Small intestine (tissue), 7 donors: ENCODE results near the gene BMAL1. TPM values are rescaled to one million over a fixed set of nuclear protein-coding genes. Genes with fewer than 3 reads are reported as not detected.

Source experiments
- DNase-seq, 2 donors: peaks; one replicate each; pipeline versions ENCODE4 v3.0.0 to v3.0.0-alpha.2; 2013
- FAIRE-seq: peaks from 2 replicates; lab custom pipeline; 2012; peaks lifted over from hg19 to GRCh38; lab: Jason Lieb, UNC
- H3K27ac ChIP-seq, 3 donors: one replicate each; pipeline ENCODE4 v1.5.1; 2013; ENCODE audit warnings: low read length in 2 of 3, mild to moderate bottlenecking in 2 of 3, control low read depth in 1 of 3, inconsistent platforms in 1 of 3, low read depth in 1 of 3, moderate library complexity in 1 of 3
- H3K27me3 ChIP-seq, 3 donors: one replicate each; pipeline ENCODE4 v1.6.1; 2013; ENCODE audit warnings: low read length in 3 of 3, inconsistent platforms in 1 of 3; ENCODE audit not compliant: control insufficient read depth in 3 of 3, insufficient read depth in 3 of 3
- H3K36me3 ChIP-seq, 3 donors: one replicate each; pipeline ENCODE4 v1.6.1; 2013; ENCODE audit warnings: low read length in 3 of 3, inconsistent platforms in 1 of 3, low read depth in 1 of 3, mild to moderate bottlenecking in 1 of 3, moderate library complexity in 1 of 3; ENCODE audit not compliant: control insufficient read depth in 3 of 3, insufficient read depth in 2 of 3
- H3K4me1 ChIP-seq, 3 donors: one replicate each; pipeline ENCODE4 v1.6.1; 2013; ENCODE audit warnings: low read length in 2 of 3, inconsistent platforms in 1 of 3, low read depth in 1 of 3, mild to moderate bottlenecking in 1 of 3, moderate library complexity in 1 of 3; ENCODE audit not compliant: control insufficient read depth in 3 of 3, insufficient read depth in 2 of 3
- H3K4me3 ChIP-seq, 3 donors: one replicate each; pipeline ENCODE4 v1.5.1; 2013; ENCODE audit warnings: low read length in 3 of 3, control low read depth in 1 of 3, inconsistent platforms in 1 of 3, low read depth in 1 of 3, mild to moderate bottlenecking in 1 of 3, moderate library complexity in 1 of 3
- H3K9me3 ChIP-seq, 2 donors: one replicate each; pipeline ENCODE4 v1.6.1; 2013; ENCODE audit warnings: low read depth in 1 of 2, low read length in 1 of 2; ENCODE audit not compliant: control insufficient read depth in 2 of 2, insufficient read depth in 1 of 2
- WGBS, 3 donors: extraction: QIAGEN DNeasy Blood & Tissue Kit; methylation state at CpG; one replicate each; pipeline ENCODE4 v1.1.7; 2013; 5-methylcytosine and 5-hydroxymethylcytosine counted together
- polyA plus RNA-seq, 4 donors: library from polyadenylated mRNA; stranded (reverse) in 3 of 4; unstranded in 1 of 4; fragments of 200-250 nt in 3 of 4; fragments of 120-200 nt in 1 of 4; gene quantifications; one replicate each; pipeline versions ENCODE4 v1.2.1 to v1.2.3, GENCODE V29; 2013
- donor health status: healthy with polysubstance abuse.
- donor health status: control.
- donor health status: control.
- donor health status: Bipolar disorder and iron deficiency.
- donor health status: healthy.

The BMAL1 gene
- polyA plus RNA-seq, 4 donors, result 4.6 to 18.3 (median 10.0) TPM

DNA sequence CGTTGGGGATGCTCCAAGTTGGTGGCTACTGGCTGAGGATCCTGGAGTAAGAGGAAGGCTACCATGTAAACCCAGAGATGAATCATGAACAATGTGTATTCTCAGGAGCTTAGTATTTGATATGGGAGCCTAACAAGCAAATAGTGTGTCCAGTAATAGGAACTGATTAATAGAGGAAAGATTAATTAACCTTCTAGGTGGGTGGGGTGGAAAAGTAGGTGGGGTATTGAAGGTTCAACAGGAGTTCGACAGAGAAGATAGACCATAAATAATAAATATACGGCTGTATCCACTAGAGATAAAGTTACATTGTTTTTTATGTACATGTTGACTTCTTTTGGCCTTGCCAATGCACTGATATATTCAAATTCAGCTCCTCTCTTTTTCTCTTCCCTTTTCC, 43.1 kb downstream of the BMAL1 start:
- H3K27me3 ChIP-seq, result no peaks in the 10 kb centered on the region
- H3K4me3 ChIP-seq, result no peak overlapping the region
- WGBS, 3 donors, result 68 to 80% (median 80%) methylated on average over 3 of the region's 3 CpGs
- no peaks in the 10 kb centered on the region for H3K36me3 ChIP-seq
- DNase-seq (no peak), FAIRE-seq (no peak)
- H3K9me3 ChIP-seq, result no peaks in the 10 kb centered on the region
- peaks cover 3 to 11% (median 7%) of the 10 kb centered on the region in 3 donors for H3K4me1 ChIP-seq
- no peak overlapping the region for H3K27ac ChIP-seq

DNA sequence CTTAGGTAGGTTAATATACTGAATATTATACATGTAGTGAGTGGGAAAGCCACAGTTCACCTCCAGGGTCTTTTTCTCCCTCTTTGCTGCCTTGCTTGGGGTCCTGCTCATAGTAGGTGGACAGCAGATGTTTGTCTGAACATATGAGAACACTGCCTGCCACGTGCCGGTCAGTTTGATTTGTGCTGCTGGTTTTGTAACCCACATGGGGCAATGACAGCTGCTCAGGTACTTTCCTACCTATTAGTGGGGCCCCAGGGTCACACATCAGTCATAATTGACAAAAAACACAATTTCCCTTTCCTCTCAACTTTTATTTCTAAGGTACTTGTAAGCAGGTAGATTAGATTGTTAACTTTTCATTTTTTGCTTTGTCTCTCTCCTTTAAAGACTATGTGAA, 43.8 kb downstream of the BMAL1 start:
- no peak for FAIRE-seq
- peaks cover 3 to 11% (median 4%) of the 10 kb centered on the region in 3 donors for H3K4me1 ChIP-seq
- no peak overlapping the region for H3K4me3 ChIP-seq
- 78 to 97% (median 84%) methylated on average over 2 of the region's 2 CpGs for WGBS, 3 donors
- no peaks in the 10 kb centered on the region for H3K36me3 ChIP-seq
- H3K27ac ChIP-seq, result no peak overlapping the region
- no peaks in the 10 kb centered on the region for H3K27me3 ChIP-seq
- DNase-seq, result no peak
- no peaks in the 10 kb centered on the region for H3K9me3 ChIP-seq

DNA sequence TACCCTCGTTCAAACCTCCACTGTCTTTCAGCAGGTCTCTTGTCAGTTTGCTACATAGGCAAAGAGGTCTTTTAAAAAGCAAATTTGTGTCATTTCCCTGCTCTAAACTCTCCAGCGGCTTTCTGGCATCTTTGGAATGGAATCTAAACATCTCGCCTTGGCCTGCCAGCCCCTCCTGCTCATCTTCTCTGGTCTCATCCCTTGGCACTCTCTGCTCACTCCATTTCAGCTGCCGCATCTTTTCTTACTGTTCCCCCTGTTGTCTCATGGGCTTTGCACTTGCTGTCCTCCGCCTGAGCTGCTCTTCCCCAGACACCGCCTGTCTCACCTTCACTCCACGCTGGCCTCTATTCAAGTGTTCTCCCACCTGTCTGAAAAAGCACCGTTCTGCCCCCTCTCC, 46.6 kb downstream of the BMAL1 start:
- 90 to 96% (median 95%) methylated on average over 8 of the region's 8 CpGs for WGBS, 3 donors
- no peak overlapping the region for H3K4me3 ChIP-seq
- no peaks in the 10 kb centered on the region for H3K27me3 ChIP-seq
- no peak overlapping the region for H3K27ac ChIP-seq
- H3K36me3 ChIP-seq, result peaks cover 0 to 2% (median 2%) of the 10 kb centered on the region in 3 donors
- FAIRE-seq, result no peak
- no peaks in the 10 kb centered on the region for H3K9me3 ChIP-seq
- DNase-seq, result no peak
- peaks cover 1 to 6% (median 2%) of the 10 kb centered on the region in 3 donors for H3K4me1 ChIP-seq

DNA sequence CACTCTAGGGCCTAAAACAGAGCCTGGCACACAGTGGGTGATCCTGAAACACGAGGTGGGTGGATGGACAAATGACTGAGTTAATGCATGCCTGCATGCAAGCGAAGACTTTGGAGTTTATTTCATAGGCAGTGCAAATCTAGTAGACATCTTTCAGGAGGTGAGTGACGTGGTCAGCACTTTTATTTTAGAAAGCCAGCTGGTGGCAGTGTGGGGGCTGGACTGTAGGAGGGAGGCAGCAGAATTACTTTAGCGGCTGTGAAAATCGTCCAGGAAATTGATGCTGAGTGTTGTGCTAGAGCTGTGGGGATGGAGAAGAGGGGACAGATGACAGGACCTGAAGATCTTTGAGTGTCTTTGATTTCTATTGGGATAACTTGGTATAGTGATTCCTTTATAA, 47.1 kb downstream of the BMAL1 start:
- no peaks in the 10 kb centered on the region for H3K27me3 ChIP-seq
- no peak for DNase-seq
- H3K36me3 ChIP-seq, result peaks cover 0 to 2% (median 2%) of the 10 kb centered on the region in 3 donors
- no peak overlapping the region for H3K27ac ChIP-seq
- no peaks in the 10 kb centered on the region for H3K9me3 ChIP-seq
- WGBS, 3 donors, result 71 to 90% (median 76%) methylated on average over 5 of the region's 5 CpGs
- no peak for FAIRE-seq
- H3K4me3 ChIP-seq, result no peak overlapping the region
- peaks cover 0 to 3% (median 0%) of the 10 kb centered on the region in 3 donors for H3K4me1 ChIP-seq

DNA sequence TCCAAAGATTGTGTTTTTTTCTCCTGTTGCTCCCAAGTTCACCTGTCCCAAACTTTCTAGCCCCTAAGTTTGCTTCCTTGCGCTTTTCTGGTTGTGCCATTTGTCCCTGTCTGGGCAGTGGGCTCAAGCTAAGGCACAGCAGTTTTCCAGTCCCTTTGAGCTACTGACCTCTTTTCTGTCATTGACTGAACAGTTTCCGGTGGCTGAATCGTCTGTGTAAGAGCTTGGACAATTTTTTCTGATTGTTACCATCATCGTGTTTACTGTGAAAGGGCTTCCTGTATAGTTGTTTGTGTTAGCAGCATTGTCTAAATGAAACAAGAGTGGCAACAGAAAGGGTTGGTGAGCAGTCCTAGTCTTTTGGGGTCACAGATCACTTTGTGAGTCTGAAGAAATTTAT, 49.8 kb downstream of the BMAL1 start:
- no peak for FAIRE-seq
- no peak for DNase-seq
- Histone ChIP-seq H3K27me3 (no peaks in the 10 kb centered on the region), H3K36me3 (peaks cover 0 to 2% (median 2%) of the 10 kb centered on the region in 3 donors), H3K4me3 (no peak overlapping the region), H3K9me3 (no peaks in the 10 kb centered on the region), H3K4me1 (peaks cover 0 to 5% (median 5%) of the 10 kb centered on the region in 3 donors), H3K27ac (no peak overlapping the region)
- 70 to 81% (median 77%) methylated on average over 4 of the region's 4 CpGs for WGBS, 3 donors

DNA sequence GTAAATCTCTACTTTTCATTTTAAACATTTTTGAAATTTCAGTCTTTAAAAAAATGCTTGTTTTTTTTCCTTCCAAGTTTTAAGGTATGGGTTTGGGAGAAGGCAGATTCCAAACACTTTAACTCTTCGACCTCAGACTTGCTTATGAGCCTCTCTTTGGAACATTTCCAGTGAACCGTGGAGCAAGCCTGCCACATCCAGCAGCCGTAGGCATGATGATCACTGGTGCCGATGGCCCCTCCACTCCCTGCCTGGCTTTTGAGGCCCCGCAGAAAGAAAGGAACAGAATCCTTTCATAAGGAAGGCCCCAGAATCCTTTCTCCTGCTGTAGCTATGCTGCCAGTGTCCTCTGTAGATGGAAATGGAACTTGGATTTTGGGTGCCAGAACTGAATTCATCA, 50.7 kb downstream of the BMAL1 start:
- Histone ChIP-seq H3K4me3 (no peak overlapping the region), H3K9me3 (no peaks in the 10 kb centered on the region), H3K27me3 (no peaks in the 10 kb centered on the region), H3K36me3 (peaks cover 0 to 2% (median 2%) of the 10 kb centered on the region in 3 donors), H3K4me1 (peaks cover 5 to 9% (median 8%) of the 10 kb centered on the region in 3 donors), H3K27ac (no peak overlapping the region)
- 86 to 88% (median 87%) methylated on average over 5 of the region's 5 CpGs for WGBS, 3 donors
- FAIRE-seq (no peak), DNase-seq (no peak)

DNA sequence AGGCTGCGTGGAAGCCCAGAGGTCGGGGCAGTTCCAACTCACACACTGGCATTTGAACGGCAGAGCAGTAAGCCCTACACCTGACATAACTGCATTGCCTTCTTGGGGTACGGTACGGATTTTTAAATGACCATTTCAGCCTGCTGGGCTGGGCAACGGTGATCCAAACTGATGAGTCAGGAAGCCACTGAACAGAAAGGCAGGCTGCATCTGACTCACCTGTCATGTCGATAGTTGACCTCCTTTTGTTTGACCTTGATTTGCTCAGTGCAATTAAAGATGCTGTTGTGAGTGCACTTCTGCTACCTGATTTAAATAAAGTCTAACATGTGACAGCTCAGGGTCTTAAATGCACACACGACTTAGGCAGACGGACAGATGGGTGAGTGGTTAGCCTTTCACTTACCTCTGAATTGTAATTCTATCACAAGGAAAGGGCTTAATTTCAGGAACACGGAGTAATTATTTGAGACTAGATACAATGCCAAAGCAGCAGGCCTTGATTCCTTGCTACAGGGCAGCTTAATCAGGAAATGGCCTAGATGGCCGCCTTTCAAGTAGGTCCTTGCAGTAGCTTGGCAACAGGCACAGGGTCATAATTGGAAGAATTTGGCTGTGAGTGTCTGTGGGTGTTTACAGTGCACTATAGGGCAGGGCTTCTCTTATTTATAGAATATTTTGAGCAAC, 52.2 kb downstream of the BMAL1 start:
- Histone ChIP-seq H3K9me3 (no peaks in the 10 kb centered on the region), H3K4me3 (no peak overlapping the region), H3K27ac (no peak overlapping the region), H3K27me3 (no peaks in the 10 kb centered on the region), H3K36me3 (peaks cover 0 to 2% (median 2%) of the 10 kb centered on the region in 3 donors), H3K4me1 (peaks cover 11 to 22% (median 13%) of the 10 kb centered on the region in 3 donors)
- DNase-seq (no peak), FAIRE-seq (no peak)
- WGBS, 3 donors, result 74 to 85% (median 78%) methylated on average over 11 of the region's 11 CpGs

DNA sequence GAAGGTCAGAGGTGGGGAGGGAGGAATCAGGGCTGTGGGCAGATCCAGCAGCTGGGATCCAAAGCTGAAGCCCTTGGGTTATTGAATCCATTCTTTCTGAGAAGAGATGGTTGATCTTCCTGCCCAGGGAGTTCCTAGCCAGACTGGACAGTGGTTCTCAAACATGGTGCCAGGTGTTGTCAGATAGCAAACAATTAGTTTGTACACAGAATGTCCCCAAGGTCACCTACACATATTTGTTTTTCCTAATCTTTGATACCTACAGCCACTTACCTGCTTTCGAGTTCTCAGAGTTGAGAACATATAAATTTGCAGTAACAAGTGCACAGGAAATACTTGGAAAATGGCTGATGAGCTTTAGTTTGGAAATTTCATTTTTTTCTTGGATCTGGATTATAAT, 54.5 kb downstream of the BMAL1 start:
- H3K27ac ChIP-seq, result no peak overlapping the region
- no peak for DNase-seq
- no peak overlapping the region for H3K4me3 ChIP-seq
- H3K27me3 ChIP-seq, result no peaks in the 10 kb centered on the region
- H3K9me3 ChIP-seq, result no peaks in the 10 kb centered on the region
- WGBS, 3 donors, result 85 to 92% (median 88%) methylated on average over 1 of the region's 1 CpG
- no peak for FAIRE-seq
- peaks cover 11 to 22% (median 13%) of the 10 kb centered on the region in 3 donors for H3K4me1 ChIP-seq
- peaks cover 0 to 2% (median 2%) of the 10 kb centered on the region in 3 donors for H3K36me3 ChIP-seq
